Loucy (cell line): ENCODE results near the gene FBN1.

ENCODE experiments used
- H2AFZ ChIP-seq: fragments of 200-600 bp; sonication (generic); 2 replicates; pipeline ENCODE4 v1.6.0; 2016; ENCODE audit warnings: antibody characterized with exemption, mild to moderate bottlenecking, low read length, moderate library complexity
- H3F3A ChIP-seq: fragments of 200-600 bp; 2 replicates; pipeline ENCODE4 v1.6.0; 2016; ENCODE audit warnings: antibody characterized with exemption, low read depth, mild to moderate bottlenecking
- H3K27me3 ChIP-seq: fragments of 200-600 bp; sonication (generic); 2 replicates; pipeline ENCODE4 v1.6.1; 2014; ENCODE audit warnings: low read length, mild to moderate bottlenecking; ENCODE audit not compliant: insufficient read depth, poor library complexity, severe bottlenecking
- H3K36me3 ChIP-seq: fragments of 200-600 bp; sonication (generic); 2 replicates; pipeline ENCODE4 v1.6.1; 2016; ENCODE audit warnings: low read length; ENCODE audit not compliant: insufficient read depth
- H3K4me1 ChIP-seq: fragments of 200-600 bp; sonication (generic); 2 replicates; pipeline ENCODE4 v1.5.1; 2014; ENCODE audit warnings: low read length, mild to moderate bottlenecking; ENCODE audit not compliant: insufficient read depth, poor library complexity, severe bottlenecking
- H3K4me2 ChIP-seq: fragments of 200-600 bp; sonication (generic); 2 replicates; pipeline ENCODE4 v1.6.0; 2014; ENCODE audit warnings: antibody characterized with exemption, low read length, low read depth, mild to moderate bottlenecking; ENCODE audit not compliant: poor library complexity, severe bottlenecking
- H3K4me3 ChIP-seq: fragments of 200-600 bp; sonication (generic); 2 replicates; pipeline ENCODE4 v1.5.1; 2014; ENCODE audit warnings: low read length, mild to moderate bottlenecking, mixed read lengths; ENCODE audit not compliant: poor library complexity, severe bottlenecking
- H3K79me2 ChIP-seq: fragments of 200-600 bp; sonication (generic); 2 replicates; pipeline ENCODE4 v1.6.1; 2014; ENCODE audit warnings: low read length; ENCODE audit not compliant: insufficient read depth
- H3K9ac ChIP-seq: fragments of 200-600 bp; sonication (generic); 2 replicates; pipeline ENCODE4 v1.6.0; 2014; ENCODE audit warnings: mild to moderate bottlenecking, low read depth, low read length, moderate library complexity; ENCODE audit not compliant: poor library complexity, severe bottlenecking
- H3K9me2 ChIP-seq: fragments of 200-600 bp; sonication (generic); replicated peaks from 2 replicates; pipeline ENCODE4 v1.6.1; 2016; ENCODE audit warnings: low read depth, low read length, mixed read lengths
- H3K9me3 ChIP-seq: fragments of 200-600 bp; sonication (generic); 2 replicates; pipeline ENCODE4 v1.6.1; 2014; ENCODE audit warnings: mild to moderate bottlenecking, antibody characterized with exemption, low read length, low read depth; ENCODE audit not compliant: insufficient read depth
- H4K20me1 ChIP-seq: fragments of 200-600 bp; sonication (generic); 2 replicates; pipeline ENCODE4 v1.6.0; 2014; ENCODE audit warnings: antibody characterized with exemption, low read length, mild to moderate bottlenecking; ENCODE audit not compliant: insufficient read depth, poor library complexity, severe bottlenecking
- EZH2phosphoT487 ChIP-seq: fragments of 200-600 bp; IDR thresholded peaks from 2 replicates; pipeline ENCODE4 v1.6.1; 2018; ENCODE audit warnings: antibody characterized with exemption, mild to moderate bottlenecking, moderate library complexity, borderline replicate concordance
- TF ChIP-seq, protein P1 (sequence below): fragments of 200-600 bp; sonication (generic); conservative IDR thresholded peaks from 2 replicates; pipeline ENCODE4 v1.5.1; 2014; ENCODE audit warnings: mild to moderate bottlenecking, antibody characterized with exemption, low read length

The FBN1 gene

DNA sequence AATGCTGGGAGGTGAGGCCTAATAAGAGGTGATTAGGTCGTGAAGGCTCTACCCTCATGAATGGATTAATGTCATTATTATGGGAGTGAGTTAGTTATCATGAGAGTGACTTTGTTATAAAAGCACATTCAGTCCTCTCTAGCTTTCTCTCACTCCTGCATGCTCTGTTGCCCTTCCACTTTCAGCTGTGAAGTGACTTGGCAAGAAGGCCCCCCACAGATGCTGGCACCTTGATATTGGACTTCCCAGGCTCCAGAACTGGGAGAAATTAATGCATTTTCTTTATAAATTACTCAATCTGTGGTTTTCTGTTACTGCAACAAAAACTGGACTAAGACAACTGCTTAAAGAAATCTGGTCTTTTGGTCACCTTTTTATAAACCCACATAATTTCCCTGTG lies 144.3 kb downstream of the FBN1 start:
- Histone ChIP-seq H3K9me3 (no peaks in the 10 kb centered on the region), H3K27me3 (no peaks in the 10 kb centered on the region), H3K9me2 (no peaks in the 10 kb centered on the region), H3K4me1 (no peaks in the 10 kb centered on the region), H2AFZ (no peak overlapping the region), H3K36me3 (no peaks in the 10 kb centered on the region), H3K4me3 (no peak overlapping the region), H3F3A (no peaks in the 10 kb centered on the region), H3K79me2 (no peaks in the 10 kb centered on the region), H3K4me2 (no peak overlapping the region), H3K9ac (no peak overlapping the region), H4K20me1 (no peaks in the 10 kb centered on the region)
- no peak for TF ChIP-seq EZH2phosphoT487
- TF ChIP-seq, protein P1, sequence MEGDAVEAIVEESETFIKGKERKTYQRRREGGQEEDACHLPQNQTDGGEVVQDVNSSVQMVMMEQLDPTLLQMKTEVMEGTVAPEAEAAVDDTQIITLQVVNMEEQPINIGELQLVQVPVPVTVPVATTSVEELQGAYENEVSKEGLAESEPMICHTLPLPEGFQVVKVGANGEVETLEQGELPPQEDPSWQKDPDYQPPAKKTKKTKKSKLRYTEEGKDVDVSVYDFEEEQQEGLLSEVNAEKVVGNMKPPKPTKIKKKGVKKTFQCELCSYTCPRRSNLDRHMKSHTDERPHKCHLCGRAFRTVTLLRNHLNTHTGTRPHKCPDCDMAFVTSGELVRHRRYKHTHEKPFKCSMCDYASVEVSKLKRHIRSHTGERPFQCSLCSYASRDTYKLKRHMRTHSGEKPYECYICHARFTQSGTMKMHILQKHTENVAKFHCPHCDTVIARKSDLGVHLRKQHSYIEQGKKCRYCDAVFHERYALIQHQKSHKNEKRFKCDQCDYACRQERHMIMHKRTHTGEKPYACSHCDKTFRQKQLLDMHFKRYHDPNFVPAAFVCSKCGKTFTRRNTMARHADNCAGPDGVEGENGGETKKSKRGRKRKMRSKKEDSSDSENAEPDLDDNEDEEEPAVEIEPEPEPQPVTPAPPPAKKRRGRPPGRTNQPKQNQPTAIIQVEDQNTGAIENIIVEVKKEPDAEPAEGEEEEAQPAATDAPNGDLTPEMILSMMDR: no peak

DNA sequence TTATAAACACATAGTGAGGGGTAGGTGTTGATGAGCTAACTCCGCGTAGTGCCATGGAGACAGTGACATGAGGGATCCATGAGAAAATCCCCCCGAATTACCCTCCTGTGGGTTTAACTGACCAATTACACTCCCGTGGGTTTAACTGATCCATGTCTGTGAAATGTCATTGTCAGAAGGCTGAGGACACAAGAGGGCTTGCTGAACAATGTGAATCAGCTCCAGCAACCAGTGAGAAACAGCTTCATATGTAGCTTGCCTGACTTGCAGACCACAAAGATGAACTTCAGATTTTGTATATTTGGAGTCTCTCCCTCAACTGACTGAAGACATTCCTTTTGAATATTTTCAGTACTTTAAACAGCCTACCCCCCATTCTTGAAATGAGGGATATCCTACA lies 144.9 kb downstream of the FBN1 start:
- Histone ChIP-seq H3K79me2 (no peaks in the 10 kb centered on the region), H2AFZ (no peak overlapping the region)

DNA sequence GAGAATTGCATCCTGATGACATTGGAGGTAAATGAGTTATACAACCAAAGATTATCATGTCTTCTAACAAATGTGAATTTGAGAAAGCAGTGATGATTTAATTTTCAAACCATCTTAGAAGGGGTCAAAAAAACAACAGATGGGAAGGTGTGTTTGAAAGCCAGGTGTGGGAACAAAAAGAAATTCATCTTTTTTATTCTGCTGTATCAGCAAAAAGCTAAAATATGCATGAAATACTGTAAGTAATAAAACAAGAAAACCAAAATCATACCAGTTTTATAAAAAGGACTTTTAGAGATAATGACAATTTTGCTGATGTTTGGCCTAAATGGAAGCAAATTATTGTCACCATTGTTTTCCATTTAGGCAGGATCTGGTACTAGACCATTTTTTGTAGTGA lies 145.5 kb downstream of the FBN1 start:
- Histone ChIP-seq H3K9me2 (no peaks in the 10 kb centered on the region), H3K4me2 (no peak overlapping the region), H3K4me1 (no peaks in the 10 kb centered on the region), H4K20me1 (no peaks in the 10 kb centered on the region), H3K36me3 (no peaks in the 10 kb centered on the region), H3F3A (no peaks in the 10 kb centered on the region), H3K4me3 (no peak overlapping the region), H3K79me2 (no peaks in the 10 kb centered on the region), H3K9ac (no peak overlapping the region), H2AFZ (no peak overlapping the region), H3K27me3 (no peaks in the 10 kb centered on the region), H3K9me3 (no peaks in the 10 kb centered on the region)
- no peak for TF ChIP-seq EZH2phosphoT487
- TF ChIP-seq, protein P1: no peak

More for the DNA sequence above, 144.9 kb downstream of the FBN1 start:
- H3K9me3 ChIP-seq: no peaks in the 10 kb centered on the region
- no peak overlapping the region for H3K4me2 ChIP-seq
- H3K36me3 ChIP-seq: no peaks in the 10 kb centered on the region
- H3K4me3 ChIP-seq: no peak overlapping the region
- no peak overlapping the region for H3K9ac ChIP-seq
- no peaks in the 10 kb centered on the region for H3K4me1 ChIP-seq
- no peaks in the 10 kb centered on the region for H3K9me2 ChIP-seq
- TF ChIP-seq EZH2phosphoT487: no peak
- TF ChIP-seq, protein P1: no peak
- no peaks in the 10 kb centered on the region for H3K27me3 ChIP-seq
- no peaks in the 10 kb centered on the region for H3F3A ChIP-seq
- H4K20me1 ChIP-seq: no peaks in the 10 kb centered on the region
